ENCODE data around the gene RUNX3.

- TF ChIP-seq, protein P1, sequence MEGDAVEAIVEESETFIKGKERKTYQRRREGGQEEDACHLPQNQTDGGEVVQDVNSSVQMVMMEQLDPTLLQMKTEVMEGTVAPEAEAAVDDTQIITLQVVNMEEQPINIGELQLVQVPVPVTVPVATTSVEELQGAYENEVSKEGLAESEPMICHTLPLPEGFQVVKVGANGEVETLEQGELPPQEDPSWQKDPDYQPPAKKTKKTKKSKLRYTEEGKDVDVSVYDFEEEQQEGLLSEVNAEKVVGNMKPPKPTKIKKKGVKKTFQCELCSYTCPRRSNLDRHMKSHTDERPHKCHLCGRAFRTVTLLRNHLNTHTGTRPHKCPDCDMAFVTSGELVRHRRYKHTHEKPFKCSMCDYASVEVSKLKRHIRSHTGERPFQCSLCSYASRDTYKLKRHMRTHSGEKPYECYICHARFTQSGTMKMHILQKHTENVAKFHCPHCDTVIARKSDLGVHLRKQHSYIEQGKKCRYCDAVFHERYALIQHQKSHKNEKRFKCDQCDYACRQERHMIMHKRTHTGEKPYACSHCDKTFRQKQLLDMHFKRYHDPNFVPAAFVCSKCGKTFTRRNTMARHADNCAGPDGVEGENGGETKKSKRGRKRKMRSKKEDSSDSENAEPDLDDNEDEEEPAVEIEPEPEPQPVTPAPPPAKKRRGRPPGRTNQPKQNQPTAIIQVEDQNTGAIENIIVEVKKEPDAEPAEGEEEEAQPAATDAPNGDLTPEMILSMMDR (IDR thresholded peaks at IDR 0.05; ENCODE audit: insufficient read depth, low read length, poor library complexity, severe bottlenecking): no peak
- no peak for TF ChIP-seq EZH2phosphoT487 (conservative IDR thresholded peaks at IDR 0.05; ENCODE audit: low read length)
Measured at GRCh38 chr1:24878045-24878444, 52.0 kb downstream of the RUNX3 start.
